GM12873 (cell line): ENCODE results near the gene SPEM2.

Source experiments
- CTCF ChIP-seq: IDR thresholded peaks from 2 replicates; pipeline ENCODE4 v1.5.1; 2012; ENCODE audit warnings: low read depth, mild to moderate bottlenecking, moderate library complexity, low read length, control low read depth; ENCODE audit not compliant: insufficient read depth; ENCODE audit errors: missing control alignments

SPEM2 gene

GRCh38 chr17:7426203-7426863, 917 bp downstream of the SPEM2 start:
- TF ChIP-seq CTCF = no peak

GRCh38 chr17:7426896-7427489, 1.6 kb downstream of the SPEM2 start:
- TF ChIP-seq CTCF = no peak

- TF ChIP-seq CTCF = no peak
These were observed 2.1 kb downstream of the SPEM2 start for GRCh38 chr17:7427549-7427948.

- no peak for TF ChIP-seq CTCF
These were observed 3.1 kb downstream of the SPEM2 start, which contains the start of gene SPEM3 for GRCh38 chr17:7428557-7428956. TSS of gene SPEM3 (plus strand) at chr17:7428857. CDS start at chr17:7428903, 46 bp downstream.

GRCh38 chr17:7429722-7430121, 4.3 kb downstream of the SPEM2 start:
- no peak for TF ChIP-seq CTCF

GRCh38 chr17:7431231-7431630, 5.8 kb downstream of the SPEM2 start:
- no peak for TF ChIP-seq CTCF

GRCh38 chr17:7432296-7432695, 6.9 kb downstream of the SPEM2 start:
- TF ChIP-seq CTCF = no peak
